Vagina (tissue), 2 donors: ENCODE results near the gene TSPEAR.

Experiments
- POLR2A ChIP-seq, 2 donors: fragments of 450-650 bp; IDR thresholded peaks; one replicate each; pipeline ENCODE4 v1.6.1; 2017; ENCODE audit warnings: antibody characterized with exemption in 2 of 2, mild to moderate bottlenecking in 2 of 2, moderate library complexity in 2 of 2
- TF ChIP-seq, protein P1 (sequence below), 3 experiments: fragments of 450-650 bp in 2 of 3; fragments of 200-600 bp in 1 of 3; sonication (generic) in 1 of 3; IDR thresholded peaks; one replicate each; pipeline ENCODE4 v1.5.1; 2017 to 2019; ENCODE audit warnings: antibody characterized with exemption in 3 of 3, mild to moderate bottlenecking in 2 of 3, moderate library complexity in 2 of 3

DNA sequence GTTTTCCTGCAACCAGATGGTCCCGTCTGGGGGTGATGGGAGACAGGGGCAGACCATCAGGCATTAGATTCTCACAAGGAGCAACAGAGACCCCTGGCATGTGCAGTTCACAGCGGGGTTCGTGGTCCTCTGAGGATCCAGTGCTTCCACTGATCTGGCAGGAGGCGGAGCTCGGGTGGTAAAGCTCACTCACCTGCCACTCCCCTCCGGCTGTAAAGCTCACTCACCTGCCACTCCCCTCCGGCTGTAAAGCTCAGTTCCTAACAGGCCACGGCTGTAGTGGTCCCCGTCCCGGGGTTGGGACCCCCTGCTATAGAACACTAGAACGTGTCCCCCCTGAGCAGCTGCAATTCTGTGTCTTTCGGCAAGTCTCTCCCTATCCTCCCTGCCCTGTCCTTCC is 9.8 kb downstream of the TSPEAR start:
- TF ChIP-seq, protein P1, sequence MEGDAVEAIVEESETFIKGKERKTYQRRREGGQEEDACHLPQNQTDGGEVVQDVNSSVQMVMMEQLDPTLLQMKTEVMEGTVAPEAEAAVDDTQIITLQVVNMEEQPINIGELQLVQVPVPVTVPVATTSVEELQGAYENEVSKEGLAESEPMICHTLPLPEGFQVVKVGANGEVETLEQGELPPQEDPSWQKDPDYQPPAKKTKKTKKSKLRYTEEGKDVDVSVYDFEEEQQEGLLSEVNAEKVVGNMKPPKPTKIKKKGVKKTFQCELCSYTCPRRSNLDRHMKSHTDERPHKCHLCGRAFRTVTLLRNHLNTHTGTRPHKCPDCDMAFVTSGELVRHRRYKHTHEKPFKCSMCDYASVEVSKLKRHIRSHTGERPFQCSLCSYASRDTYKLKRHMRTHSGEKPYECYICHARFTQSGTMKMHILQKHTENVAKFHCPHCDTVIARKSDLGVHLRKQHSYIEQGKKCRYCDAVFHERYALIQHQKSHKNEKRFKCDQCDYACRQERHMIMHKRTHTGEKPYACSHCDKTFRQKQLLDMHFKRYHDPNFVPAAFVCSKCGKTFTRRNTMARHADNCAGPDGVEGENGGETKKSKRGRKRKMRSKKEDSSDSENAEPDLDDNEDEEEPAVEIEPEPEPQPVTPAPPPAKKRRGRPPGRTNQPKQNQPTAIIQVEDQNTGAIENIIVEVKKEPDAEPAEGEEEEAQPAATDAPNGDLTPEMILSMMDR (IDR thresholded peaks at IDR 0.05): no peak
- no peak for TF ChIP-seq POLR2A (IDR thresholded peaks at IDR 0.05)
